ENCODE results near the gene DYNC2LI1.

The DYNC2LI1 gene

DNA sequence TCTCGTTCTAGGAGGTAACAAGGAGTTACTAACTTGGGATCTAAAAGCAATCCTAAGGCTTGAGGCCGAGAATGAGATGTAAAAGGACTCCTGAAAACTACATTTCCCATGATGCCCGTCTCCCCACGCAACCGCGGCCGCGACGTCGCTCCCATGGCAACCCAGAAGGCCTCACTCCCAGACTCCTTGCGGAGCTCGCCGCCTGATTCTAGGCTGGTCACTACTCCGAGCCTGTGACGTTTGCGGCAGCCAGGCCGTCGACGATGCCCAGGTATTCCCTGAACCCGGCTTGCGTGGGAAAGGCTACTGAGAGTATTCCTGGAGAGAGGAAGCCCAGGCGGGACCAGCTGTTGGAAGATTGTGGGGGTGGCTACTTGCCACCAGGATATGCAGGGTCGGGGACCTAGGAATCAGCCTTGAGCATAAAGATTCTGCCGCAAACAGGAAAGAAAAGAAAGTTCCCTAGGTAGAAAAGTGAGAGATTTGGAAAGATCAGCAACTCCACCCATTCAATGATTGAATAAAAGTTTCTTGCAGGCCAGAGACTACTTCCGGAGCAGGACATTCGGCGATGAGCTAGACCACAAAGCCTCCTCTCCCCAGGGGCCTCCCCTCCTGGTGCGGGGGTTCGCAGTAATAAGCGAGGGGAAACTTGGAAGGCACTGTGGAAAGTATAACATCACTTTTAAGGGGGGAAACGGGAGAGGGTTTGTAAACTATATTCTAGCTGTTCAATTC lies at the start of gene DYNC2LI1:
Gene DYNC2LI1, plus strand, starts transcription at position 164 of the 738 bp plus-strand sequence. Its CDS starts 100 bp downstream, at position 264.
- peak; percentile 72 for DNase-seq (ENCODE audit: low read depth, low spot score)

DNA sequence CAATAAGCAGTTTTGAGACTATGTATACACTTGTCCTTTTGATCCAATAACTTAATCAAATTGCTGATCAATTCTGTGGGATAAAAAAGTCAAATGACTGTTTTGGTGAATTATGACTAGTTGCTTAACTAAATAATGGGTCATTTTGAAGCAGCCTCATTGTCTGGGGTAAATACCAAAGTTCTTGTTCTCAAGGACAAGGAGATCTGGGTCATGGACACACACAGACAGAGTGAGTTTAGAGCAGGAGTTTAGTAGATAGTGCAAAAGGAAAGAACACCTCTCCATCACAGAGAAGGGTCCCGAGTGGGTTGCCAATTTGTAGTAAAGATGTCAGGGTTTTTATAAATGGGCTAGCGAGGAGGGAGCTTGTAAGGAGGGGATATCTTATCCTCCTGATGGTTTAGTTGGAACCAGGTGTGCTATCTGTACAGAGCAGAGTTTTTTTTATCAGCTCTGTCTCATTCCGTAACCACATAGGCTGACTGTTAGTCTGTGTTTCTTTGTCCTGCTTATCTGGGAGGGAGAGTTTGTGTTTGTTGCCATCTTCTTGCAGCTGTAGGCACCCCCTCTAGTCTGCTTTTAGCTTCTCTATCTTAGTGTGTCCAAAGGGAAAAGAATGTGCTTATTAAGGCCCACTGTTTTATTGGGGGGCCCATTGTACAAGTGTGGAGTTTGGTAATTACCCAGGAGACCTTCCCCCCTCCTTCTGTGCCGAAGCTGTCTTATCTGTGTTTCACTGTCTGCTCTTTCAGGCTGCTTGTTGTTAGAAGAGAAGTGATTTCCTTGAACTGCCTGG lies 48.9 kb upstream of the DYNC2LI1 start:
- no peak for DNase-seq (ENCODE audit: low read depth, low spot score)

DNA sequence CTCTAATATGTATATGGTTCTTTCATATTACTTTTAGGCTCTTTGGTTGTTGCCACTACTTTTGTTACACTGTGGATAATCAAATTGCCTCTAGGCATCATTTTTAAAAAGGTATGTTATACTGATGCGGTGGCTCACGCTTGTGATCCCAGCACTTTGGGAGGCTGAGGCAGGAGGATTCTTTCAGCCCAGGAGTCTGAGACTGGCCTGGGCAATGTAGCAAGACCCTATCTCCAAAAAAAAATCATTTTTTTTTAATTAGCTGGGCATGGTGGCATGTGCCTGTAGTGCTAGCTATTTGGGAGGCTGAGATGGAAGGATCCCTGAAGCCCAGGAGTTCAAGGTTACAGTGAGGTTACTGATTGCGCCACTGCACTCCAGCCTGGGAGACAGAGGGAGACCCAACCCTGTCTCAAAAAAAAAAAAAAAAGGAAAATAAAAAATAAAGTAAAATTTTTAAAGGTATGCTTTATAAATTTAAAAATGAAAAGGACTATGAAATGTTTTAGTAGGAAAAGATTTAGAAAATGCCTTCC lies 48.1 kb upstream of the DYNC2LI1 start:
- no peak for DNase-seq (ENCODE audit: low read depth, low spot score)

DNA sequence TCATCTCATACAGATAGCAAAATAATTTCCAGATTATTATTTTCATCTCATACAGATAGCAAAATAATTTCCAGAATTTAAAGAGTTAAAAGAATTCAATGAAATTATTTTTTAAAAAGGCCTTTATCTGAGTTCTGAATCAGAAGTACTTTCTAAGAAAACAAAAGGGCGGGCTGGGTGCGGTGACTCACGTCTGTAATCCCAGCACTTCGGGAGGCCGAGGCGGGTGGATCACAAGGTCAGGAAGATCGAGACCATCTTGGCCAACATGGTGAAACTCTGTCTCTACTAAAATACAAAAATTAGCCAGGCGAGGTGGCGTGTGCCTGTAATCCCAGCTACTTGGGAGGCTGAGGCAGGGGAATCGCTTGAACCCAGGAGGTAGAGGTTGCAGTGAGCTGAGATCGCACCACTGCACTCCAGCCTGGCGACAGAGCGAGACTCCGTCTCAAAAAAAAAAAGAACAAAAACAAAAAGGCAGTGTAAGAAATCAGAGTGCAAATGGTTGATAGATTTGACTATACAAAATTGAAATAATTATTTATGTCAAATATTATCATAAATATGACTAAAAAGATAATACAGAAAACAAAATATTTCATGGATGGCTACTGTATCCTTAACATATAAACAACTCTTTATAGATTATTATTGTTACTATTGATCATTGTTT lies 46.7 kb upstream of the DYNC2LI1 start:
- peak; percentile 37 for DNase-seq (ENCODE audit: low read depth, low spot score)

DNA sequence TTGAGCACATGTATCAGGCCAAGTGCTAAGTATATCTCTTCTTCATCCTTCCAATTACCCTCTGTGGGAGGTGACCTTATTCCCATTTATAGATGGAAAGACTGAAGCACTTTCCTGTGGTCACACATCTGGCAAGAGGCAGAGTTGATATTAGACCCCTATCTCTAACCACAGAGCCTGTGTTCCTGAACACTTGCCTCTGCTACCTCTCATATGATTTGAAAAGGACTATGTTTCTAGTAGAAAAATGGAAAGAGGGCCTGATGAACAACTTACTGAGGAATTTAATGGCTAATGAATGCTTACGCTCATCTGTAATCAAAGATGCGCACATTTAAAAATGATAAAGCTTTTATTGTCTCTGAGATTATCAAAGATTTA lies 46.2 kb upstream of the DYNC2LI1 start:
- DNase-seq (ENCODE audit: low read depth, low spot score) = no peak

DNA sequence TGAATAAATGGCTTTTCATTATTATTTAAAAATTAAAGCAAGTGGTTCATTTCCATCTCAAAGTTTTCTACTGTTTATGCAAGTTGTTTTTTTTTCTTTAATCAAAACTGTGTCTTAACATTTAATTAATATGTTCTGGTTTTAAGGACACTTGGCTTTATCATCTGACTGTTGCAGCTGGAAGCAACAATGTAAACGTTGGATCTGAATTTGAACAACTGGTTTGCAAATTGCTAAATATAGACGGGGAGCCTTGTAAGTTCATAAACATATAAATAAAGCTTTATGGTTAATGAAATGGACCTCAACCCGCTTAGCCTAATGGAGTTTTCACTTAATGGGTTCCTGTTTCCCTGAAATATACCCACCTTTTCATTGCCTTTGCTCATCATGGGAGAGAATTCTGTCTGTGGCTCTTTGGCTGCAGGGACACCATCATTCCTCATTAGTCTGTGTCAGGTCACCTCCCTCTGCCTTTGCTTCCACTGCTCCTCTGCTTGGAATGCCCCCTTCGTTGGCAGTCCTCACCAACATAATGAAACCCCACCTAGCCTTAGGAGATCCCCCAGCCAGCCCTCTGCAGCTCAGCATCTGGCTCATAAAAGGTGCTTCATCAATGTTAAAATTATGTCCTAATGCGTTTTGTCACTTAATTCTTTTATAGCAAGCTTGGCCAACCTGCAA lies 44.2 kb upstream of the DYNC2LI1 start:
- no peak for DNase-seq (ENCODE audit: low read depth, low spot score)

DNA sequence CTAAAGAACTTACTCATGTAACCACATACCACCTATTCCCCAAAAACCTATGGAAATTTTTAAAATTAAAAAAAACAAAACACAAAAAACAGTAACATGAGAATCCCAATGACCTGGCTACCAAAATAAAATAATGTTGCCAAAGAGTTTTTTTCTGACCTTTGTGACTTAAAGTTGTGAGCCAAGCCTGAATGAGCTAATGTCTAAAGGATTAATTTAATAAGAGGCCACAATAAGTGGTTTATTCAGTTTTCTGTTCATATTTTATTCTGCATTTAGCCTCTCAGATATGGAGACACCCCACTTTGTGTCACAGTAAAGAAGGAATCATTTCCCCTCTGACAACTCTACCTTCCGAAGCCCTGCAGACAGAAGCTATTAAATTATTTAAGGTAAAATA lies 42.6 kb upstream of the DYNC2LI1 start:
- no peak for DNase-seq (ENCODE audit: low read depth, low spot score)

DNA sequence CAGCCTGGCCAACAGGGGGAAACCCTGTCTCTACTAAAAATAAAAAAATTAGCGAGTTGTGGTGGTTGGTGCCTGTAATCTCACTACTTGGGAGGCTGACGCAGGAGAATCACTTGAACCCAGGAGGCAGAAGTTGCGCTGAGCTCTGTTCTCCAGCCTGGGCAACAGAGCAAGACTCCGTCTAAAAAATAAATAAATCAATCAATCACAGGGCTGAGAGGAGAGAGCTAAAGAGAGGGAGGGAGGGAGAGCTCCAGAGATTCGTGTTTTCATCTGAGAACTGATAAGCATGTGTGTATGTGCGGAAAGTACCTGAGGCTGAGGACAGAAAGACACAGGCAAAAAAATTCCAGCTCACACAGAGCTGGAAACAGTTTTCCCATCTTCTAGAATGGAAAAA lies 37.2 kb upstream of the DYNC2LI1 start:
- no peak for DNase-seq (ENCODE audit: low read depth, low spot score)

DNA sequence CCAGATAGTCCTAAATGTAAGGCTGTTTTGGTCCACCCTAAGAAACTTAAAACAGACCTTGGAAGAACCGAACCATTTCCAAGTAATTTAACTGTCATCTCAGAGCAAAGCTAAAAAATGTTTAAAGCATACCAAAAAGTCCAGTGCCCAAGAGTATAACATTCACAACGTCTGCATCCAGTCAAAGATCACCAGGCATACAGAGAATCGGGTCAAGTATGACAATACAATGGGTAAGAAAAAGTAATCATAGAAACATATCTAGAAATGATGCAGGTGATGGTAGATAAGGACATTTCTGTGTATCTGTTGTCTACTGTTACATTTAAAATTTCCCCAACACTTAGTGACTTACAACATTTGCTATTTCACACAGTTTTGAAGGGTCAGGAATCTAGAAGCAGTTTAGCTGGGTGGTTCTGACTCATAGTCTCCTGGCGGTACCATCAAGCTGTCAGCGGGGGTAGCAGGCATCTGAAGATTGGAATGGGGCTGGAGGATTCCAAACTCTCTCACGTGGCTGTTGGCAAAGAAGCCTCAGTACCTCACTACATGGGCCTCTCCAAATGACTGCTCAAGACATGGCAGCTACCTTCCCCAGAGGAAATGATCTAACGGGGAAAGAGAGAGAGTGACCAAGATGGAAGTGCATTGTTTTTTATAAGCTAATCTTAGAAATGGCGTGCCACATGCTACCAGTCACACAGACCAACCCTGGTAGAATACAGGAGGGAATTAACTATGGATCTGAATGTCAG lies 36.6 kb upstream of the DYNC2LI1 start:
- peak; percentile 43 for DNase-seq (ENCODE audit: low read depth, low spot score)

DNA sequence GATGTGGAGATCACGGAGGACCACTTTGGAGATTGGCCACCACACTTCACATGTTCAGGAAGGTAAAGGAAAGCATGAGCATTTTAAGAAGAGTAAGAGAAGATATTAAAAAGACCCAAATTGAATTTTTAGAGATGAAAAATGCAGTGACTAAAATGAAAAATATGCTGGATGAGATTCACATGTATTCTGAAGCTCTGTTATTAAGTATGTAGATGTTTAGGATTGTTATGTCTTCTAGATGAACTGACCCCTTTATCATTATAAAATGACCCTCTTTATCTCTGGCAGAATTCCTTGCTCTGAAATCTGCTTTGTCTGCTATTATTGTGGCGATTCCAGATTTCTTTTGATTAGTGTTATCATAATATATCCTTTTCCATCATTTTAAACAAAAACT lies 36.0 kb upstream of the DYNC2LI1 start:
- no peak for DNase-seq (ENCODE audit: low read depth, low spot score)

DNA sequence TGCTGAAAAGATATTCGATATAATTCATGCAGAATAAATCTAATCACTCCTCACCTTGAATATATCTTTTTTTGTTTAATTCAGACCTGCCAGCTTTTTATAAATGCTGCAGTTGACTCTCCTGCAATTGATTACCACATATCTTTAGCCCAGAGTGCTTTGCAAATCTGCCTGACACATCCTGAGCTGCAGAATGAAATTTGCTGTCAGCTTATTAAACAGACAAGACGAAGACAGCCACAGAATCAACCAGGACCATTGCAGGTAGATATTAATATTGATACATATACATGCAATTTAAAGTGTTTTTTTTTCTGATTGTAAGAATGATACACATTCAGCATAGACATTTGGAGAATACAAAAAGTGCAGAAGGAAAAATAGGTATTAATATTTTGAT lies 35.6 kb upstream of the DYNC2LI1 start:
- no peak for DNase-seq (ENCODE audit: low read depth, low spot score)

DNA sequence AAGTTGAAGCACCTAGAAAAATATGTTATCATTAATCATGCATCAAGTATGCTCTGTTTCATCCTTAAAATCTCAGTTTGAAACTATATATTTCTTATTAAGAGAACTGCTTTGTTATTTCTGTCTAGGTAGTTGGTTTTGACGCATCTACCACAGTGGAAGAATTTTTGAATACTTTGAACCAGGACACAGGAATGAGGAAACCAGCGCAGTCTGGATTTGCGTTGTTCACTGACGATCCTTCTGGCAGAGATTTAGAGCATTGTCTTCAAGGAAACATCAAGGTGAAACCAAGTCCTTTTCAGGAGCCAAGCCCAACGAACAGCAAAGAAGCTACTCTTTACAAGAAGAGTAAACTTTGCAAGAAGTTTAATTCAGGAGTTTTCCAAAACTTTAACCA lies 30.1 kb upstream of the DYNC2LI1 start:
- DNase-seq (ENCODE audit: low read depth, low spot score) = no peak

DNA sequence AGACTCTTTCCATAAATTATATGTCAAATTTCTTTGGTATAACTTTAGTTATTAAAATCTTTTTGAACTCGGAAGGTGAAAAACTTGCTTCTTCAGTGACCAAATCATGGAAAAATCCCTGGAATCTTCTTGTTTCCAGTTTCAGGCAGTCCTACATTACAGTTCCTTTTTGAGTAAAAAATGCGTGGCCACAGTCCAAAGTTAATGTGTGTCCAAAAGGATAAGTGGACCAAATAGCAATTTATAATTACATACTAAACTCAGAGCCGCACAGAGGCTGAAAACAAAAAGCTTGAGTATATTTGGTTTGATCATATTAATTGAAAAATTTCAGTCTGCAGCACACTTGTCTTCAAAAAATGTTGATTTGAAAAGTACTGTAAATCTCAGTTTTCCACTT lies 28.4 kb upstream of the DYNC2LI1 start:
- no peak for DNase-seq (ENCODE audit: low read depth, low spot score)

DNA sequence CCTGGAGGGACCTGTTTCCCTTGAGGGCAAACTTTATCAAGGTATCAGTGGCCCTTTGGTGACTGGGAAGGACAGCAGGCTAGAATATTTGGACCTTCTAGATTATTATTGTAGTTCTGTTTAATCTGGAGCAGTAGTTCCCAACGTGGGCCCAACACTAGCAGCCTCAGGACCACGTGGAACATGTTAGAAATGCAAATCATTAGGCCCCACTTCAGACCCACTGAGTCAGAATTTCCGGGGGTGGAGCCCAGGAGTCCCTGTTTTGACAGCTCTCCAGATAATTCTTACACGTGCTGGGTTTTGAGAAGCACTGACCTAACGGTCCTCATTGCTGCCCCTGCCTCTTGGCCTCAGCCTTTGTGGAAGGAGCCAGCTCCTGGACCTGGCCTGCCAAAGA lies 25.5 kb upstream of the DYNC2LI1 start:
- no peak for DNase-seq (ENCODE audit: low read depth, low spot score)

DNA sequence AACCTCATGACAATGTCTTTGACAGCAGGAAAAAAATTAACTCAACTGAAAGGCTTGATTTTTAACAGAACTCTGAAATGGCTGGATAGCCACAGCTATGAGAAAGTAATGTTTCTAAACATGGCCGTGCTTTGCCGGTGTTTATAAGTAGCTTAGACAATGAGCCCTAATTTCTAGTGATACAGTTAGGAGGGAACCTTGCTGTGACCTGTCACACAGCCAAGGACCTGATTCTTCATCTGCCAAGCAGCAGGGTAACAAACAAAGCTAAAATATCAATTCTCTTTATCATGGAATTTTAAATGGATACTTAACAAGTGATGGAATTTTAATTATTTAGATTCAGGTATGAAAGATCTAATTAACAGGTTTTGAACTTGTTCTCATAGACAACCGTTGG lies 24.3 kb upstream of the DYNC2LI1 start:
- DNase-seq (ENCODE audit: low read depth, low spot score) = no peak

DNA sequence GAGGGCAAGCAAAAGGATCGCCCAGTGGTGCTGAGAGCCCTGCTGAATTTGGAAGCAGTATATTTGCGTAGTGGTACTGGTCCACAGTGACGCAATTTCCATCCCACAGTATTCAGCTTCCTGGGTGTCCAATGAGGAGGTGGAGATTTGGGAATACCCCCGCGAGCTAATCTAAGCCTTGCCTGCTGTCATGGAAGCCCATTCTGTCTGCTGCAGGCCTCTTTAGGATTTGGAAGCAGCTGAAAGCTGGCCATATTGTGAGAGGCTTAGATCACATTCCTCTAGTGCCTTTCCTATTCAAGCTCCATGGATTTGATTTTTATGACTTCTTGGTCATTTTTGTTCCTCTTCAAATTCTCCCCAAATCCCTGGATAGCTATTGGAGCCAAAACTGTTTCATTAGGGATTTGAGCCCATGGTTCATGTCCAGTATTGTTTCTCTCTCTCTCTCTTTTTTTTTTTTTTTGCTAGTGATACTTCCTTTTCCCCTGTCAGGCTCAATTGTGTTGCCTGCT lies 22.3 kb upstream of the DYNC2LI1 start:
- DNase-seq (ENCODE audit: low read depth, low spot score) = no peak

DNA sequence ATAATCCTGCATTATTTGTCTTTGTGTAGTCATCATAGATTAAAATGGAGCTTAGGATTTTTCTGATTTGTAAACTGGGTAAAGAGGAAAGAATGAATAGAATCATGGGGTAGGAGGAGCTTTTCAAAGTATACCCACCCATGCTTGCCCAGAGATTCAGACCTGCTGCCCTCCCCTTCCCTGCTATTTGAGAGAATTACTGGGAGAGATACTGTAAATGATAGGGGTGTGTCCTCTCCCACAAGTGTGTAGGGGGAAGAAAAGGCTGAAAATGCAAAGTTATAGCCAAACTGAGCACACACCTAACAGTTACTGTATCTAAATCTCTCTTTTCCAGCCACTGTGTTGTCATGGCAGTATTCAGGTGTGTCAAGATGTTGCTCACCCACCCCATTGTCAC lies 21.5 kb upstream of the DYNC2LI1 start:
- DNase-seq (ENCODE audit: low read depth, low spot score) = no peak

DNA sequence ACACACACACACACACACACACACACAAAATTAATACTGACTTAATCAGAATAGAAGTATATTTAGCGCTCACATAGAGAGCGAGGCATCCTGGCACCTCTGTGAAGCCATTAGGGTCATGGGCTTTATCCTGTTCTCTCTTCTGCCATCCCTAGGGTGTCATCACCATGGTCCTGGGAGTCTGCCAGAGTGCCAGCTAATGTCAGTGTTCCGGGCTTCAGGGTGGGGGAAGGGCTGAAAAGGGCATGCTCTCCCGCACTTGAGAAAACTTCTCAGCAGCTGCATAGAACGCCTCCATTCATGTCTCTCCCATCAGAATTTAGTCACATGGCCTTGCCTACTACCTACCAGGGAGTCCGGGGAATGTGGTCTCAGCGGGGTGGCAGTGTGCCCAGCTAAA lies 19.7 kb upstream of the DYNC2LI1 start:
- DNase-seq (ENCODE audit: low read depth, low spot score) = no peak

DNA sequence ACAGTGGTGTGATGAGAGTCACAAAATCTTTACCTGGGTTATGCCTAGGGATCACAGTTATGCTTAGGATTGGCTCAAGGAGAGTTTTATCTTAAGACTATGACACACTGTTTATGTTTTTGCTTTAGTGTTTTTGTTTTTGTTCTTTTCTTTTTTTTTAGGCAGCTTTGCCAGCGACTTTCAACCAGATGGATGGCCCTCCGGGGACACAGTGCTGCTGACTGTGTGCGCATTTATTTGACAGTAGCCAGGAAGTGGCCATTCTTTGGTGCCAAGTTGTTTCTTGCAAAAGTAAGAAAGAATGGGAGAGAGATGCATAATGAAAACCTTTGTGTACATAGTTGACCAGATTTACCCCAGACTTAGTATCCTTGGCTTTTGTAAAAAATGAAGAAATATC lies 15.1 kb upstream of the DYNC2LI1 start:
- DNase-seq (ENCODE audit: low read depth, low spot score) = no peak

DNA sequence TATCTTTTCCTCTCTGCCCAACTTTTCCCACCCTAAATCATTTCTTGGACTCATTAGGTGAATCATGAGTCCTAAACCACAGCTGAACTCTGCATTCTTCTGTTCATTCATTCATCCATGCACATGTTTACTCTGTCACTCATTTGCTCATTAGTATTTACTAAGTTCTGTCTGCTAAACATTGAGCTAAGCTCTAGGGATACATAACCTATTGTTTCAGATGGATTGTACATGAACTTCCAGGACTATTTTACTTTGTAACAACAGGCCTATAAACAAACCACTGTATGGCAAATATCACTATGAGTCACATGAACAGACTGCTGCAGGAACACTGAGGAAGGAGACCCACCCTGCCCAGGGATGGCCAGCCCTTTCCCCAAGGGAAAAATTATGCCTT lies 14.6 kb upstream of the DYNC2LI1 start:
- DNase-seq (ENCODE audit: low read depth, low spot score) = no peak

DNA sequence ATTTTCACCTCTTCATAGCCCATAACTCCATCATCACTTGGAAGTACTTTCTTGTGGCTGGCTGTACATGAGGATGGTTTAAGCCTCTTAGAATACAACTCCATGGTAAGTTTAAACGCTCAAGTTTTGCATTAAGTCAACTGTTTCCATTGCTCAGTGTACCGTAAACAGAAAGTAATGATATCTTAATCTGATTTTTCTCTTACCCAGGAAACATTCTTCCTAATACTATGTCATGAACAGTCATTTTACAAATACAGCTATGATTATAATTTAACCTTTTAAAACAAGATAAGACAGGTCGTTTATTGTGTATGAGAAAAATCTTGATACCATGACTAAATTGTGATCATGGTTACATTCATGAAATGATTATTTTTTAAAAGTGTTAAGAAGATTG lies 11.6 kb upstream of the DYNC2LI1 start:
- no peak for DNase-seq (ENCODE audit: low read depth, low spot score)

All from smooth muscle cell of the brain vasculature (primary cell).